SU-DHL-6 (cell line): ENCODE results near the gene KRTAP27-1.

Source experiments
- CTCF ChIP-seq: fragments of 200-600 bp; sonication (generic); IDR thresholded peaks from one replicate; pipeline ENCODE4 v1.5.1; 2017; ENCODE audit warnings: antibody characterized with exemption, mild to moderate bottlenecking, low read length, moderate library complexity; ENCODE audit not compliant: insufficient read depth, poor library complexity, severe bottlenecking
- EZH2phosphoT487 ChIP-seq: fragments of 200-600 bp; sonication (generic), shearing (Covaris generic); conservative IDR thresholded peaks from 2 replicates; pipeline ENCODE4 v1.6.1; 2018; ENCODE audit warnings: mild to moderate bottlenecking, antibody characterized with exemption, low read length, moderate library complexity, mixed read lengths

GRCh38 chr21:30351534-30351933, 14.0 kb upstream of the KRTAP27-1 start:
- TF ChIP-seq CTCF (no peak), EZH2phosphoT487 (no peak)
